ENCODE measurements around the gene NDRG3. TPM values are rescaled to one million over a fixed set of nuclear protein-coding genes. Genes with fewer than 3 reads are reported as not detected.

NDRG3 gene
- total and polyA plus RNA-seq, 2 donors (not counting 3 experiments of a cell fraction or from before 2014, with no cell fraction given) = 25.7 to 27.7 TPM

- Histone ChIP-seq H3K4me3 (replicated peaks in 1 of 3; ENCODE audit: insufficient read depth in 1 of 3, low read depth in 1 of 3, low read length in 3 of 3) (peak overlapping the region; percentile 43 to 96 (median 91)), H3K27me3 (ENCODE audit: control insufficient read depth in 2 of 2, insufficient read depth in 2 of 2, low read length in 2 of 2) (no peaks in the 10 kb centered on the region), H2AFZ (ENCODE audit: low read depth, low read length) (peak overlapping the region; percentile 37), H3K4me2 (ENCODE audit: insufficient read depth, low read length) (peak overlapping the region; percentile 93), H3K36me3 (ENCODE audit: control insufficient read depth in 2 of 2, extremely low read depth in 1 of 2, insufficient read depth in 2 of 2, low read length in 2 of 2) (peaks cover 11 to 16% of the 10 kb centered on the region in 2 experiments), H3K9me3 (replicated peaks; ENCODE audit: control insufficient read depth, insufficient read depth, low read length) (no peaks in the 10 kb centered on the region), H3K27ac (ENCODE audit: insufficient read depth, low read depth, low read length) (peak overlapping the region; percentile 44), H3K9me1 (replicated peaks; ENCODE audit: control insufficient read depth, extremely low read depth, insufficient read depth, low read length) (no peaks in the 10 kb centered on the region), H4K20me1 (replicated peaks; ENCODE audit: control insufficient read depth, extremely low read depth, insufficient read depth, low read length) (no peaks in the 10 kb centered on the region), H3K79me2 (ENCODE audit: control insufficient read depth, insufficient read depth, low read length) (peaks cover 28% of the 10 kb centered on the region), H3K4me1 (ENCODE audit: control insufficient read depth, extremely low read depth, insufficient read depth, low read length) (peaks cover 19% of the 10 kb centered on the region), H3K9ac (replicated peaks; ENCODE audit: extremely low read depth, insufficient read depth, low read length) (peak overlapping the region; percentile 70)
- BruUV-seq (replicated peaks) = TSS peak; percentile 26
- FAIRE-seq (peak; percentile 67), DNase-seq (ENCODE audit: low read depth, low spot score) (peak; percentile 23)
- dilution Hi-C loops (cut with MboI; ENCODE audit: extremely low pct_ligation_motif_present, low sequenced_read_pairs) = no loop called here
- ChIA-PET POLR2A (interaction anchor here (1.0 to 1.6 kb wide), 2 partner anchors 31 to 168 kb away, joined by 3 to 6 read pairs; partner anchors contain the start of gene DSN1), CTCF (interaction anchor here (0.7 to 3.6 kb wide), 29 partner anchors 8 to 313 kb away, joined by 3 to 23 read pairs (median 5); partner anchors contain the start of genes DSN1, NDRG3 and TGIF2)
- intact Hi-C loops (cut with micrococcal nuclease) = loop anchor here (5.0 kb wide), 1 partner anchor 144 kb away; no protein-coding TSS in a partner anchor
- TF ChIP-seq CTCF (IDR thresholded peaks at IDR 0.05; ENCODE audit: extremely low read depth in 1 of 2, insufficient read depth in 1 of 2, low read depth in 1 of 2, low read length in 2 of 2) (no peak), JUN (IDR thresholded peaks at IDR 0.05; ENCODE audit: borderline replicate concordance, insufficient read depth, insufficient read length, low read depth) (no peak), GATA2 (IDR thresholded peaks at IDR 0.05; ENCODE audit: insufficient read depth, insufficient read length, low read depth, low read length) (no peak), MYC (IDR thresholded peaks at IDR 0.05; ENCODE audit: low read depth, low read length) (no peak), POLR2A (IDR thresholded peaks at IDR 0.05; ENCODE audit: low read depth, low read length) (no peak), FOS (IDR thresholded peaks at IDR 0.05; ENCODE audit: borderline replicate concordance, insufficient read depth, low read length) (no peak), EZH2 (IDR thresholded peaks at IDR 0.05; ENCODE audit: borderline replicate concordance, low read depth, low read length, severe bottlenecking) (no peak), MAX (IDR thresholded peaks at IDR 0.05; ENCODE audit: insufficient read depth, insufficient read length) (no peak), POLR2AphosphoS5 (IDR thresholded peaks at IDR 0.05; ENCODE audit: insufficient read depth, low read depth, low read length) (no peak)
Measured at GRCh38 chr20:36606158-36607066, 139.5 kb downstream of the NDRG3 start.
